HG03432 (cell line): ENCODE data around the gene DHRS12.
A peak's percentile ranks its signal among the peaks of the same experiment; 100 is the strongest.

Experiments used
- ATAC-seq: cut with Tn5 transposase; IDR thresholded peaks from one replicate; pipeline ENCODE4 v1.9.1; 2021; ENCODE audit warnings: mild to moderate bottlenecking, moderate library complexity; ENCODE audit not compliant: unreplicated experiment

DHRS12 gene

GRCh38 chr13:51764184-51765141 lies 39.5 kb downstream of the DHRS12 start:
- ATAC-seq = peak; percentile 90

- ATAC-seq = no peak
Observed at GRCh38 chr13:51763486-51763885, 40.5 kb downstream of the DHRS12 start.

DNA sequence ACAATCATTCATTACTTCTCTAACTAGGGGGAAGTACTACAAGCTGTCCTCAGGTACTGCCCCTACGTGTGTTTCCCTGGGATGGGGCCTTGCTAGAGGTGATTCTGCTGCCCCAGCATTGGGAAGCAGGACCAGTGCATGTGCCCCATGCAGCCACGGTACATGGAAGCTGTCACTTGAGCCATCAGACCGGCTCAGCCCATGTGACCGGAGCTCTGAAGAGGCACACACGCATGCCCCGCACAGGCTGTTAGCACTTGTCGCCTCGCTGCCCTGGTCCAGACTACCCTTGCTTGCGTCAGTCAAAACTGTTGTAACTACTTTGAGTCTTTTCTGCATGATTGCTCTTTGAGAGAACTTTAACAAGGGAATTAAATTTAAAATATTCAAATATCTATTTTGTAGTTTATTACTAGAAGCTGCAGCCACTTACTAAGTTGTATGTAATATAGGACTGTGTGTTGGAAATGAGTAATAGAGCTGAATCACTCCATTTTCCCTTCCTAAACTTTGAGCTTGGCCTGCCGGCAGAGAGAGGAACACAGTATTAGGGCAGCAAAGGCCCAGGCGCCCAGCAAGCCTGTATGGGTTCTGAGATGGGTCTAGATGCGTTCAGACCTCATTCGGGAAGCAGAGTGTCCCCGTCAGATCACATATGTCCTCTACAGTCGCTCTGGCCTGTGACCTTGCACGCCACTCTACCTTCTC lies 42.2 kb downstream of the DHRS12 start:
- no peak for ATAC-seq

GRCh38 chr13:51760592-51760991 lies 43.4 kb downstream of the DHRS12 start:
- ATAC-seq = no peak

DNA sequence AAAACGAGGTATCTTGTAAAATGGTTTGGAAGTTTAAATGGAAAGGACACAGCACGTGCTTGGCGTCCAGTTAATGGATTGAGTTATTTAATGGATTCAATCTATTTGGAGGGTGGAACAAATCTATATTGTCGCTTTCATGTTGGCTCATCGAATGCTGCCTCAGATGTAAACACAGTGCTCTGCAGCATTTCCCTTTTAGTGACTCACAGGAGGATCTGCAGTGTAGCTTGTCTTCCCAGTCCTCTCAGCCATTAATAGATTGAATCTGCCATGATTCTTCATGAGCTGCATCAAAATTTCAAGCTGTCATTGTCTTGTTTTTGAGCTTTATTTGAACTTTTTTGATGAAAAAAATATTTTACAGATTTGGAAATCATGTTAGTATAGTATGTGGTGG lies 44.7 kb downstream of the DHRS12 start:
- ATAC-seq = no peak

DNA sequence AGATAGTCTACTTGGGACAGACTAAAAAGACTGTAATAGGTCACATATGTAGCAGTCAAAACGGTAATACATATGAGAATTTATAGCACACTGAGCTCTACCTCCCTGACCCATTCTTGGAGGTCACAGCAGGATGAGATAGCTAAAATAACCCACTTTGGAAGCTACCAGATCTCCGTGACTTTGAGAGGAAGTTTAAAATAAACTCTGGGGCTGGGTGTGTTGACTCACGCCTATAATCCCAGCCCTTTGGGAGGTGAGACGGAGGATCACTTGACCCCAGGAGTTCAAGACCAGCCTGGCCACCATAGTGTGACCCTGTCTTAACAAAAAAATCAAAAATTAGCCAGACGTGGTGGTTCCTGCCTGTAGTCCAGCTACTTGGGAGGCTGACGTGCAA lies 45.3 kb downstream of the DHRS12 start:
- ATAC-seq = no peak

GRCh38 chr13:51756651-51757050 lies 47.3 kb downstream of the DHRS12 start:
- ATAC-seq = no peak

GRCh38 chr13:51747438-51748434 lies 56.2 kb downstream of the DHRS12 start:
- ATAC-seq = no peak

GRCh38 chr13:51746802-51747201 lies 57.2 kb downstream of the DHRS12 start:
- ATAC-seq = no peak

GRCh38 chr13:51745243-51745642 lies 58.7 kb downstream of the DHRS12 start:
- no peak for ATAC-seq

GRCh38 chr13:51742611-51743010 lies 61.4 kb downstream of the DHRS12 start:
- ATAC-seq = no peak

GRCh38 chr13:51742031-51742430 lies 61.9 kb downstream of the DHRS12 start:
- ATAC-seq = no peak

- no peak for ATAC-seq
Observed at GRCh38 chr13:51740698-51741097, 63.3 kb downstream of the DHRS12 start.

GRCh38 chr13:51739027-51739764 lies 64.8 kb downstream of the DHRS12 start:
- no peak for ATAC-seq

DNA sequence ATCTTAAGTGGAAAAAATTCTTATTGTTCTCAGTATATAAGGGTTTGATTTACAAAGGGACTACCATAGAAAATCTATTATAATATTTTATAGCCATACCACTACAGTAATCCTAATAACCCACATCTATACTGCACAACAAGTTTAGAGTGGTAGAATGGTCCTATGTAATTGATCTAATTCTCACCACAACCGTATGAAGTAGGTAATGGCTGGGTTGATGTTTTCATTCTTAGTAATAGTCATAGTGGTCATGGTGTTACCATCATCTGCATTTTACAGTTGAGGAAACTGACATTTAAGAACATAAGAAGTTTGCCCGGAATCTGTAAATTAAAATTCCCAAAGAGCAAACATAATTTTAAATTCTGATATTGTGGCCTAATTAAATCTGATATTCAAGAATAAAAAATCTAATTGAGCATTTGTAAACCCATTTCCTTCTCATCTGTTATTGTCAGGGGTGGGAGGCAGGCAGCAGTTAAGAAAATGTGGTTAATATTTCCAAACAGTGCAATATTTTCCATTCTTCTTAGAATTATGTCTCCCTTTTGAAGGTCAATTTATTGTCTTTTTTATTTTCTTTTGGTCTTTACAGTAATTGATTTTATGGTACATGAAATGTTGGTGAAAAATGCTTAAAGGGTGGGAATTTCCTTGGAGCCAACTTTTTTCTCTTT lies 65.6 kb downstream of the DHRS12 start:
- no peak for ATAC-seq

DNA sequence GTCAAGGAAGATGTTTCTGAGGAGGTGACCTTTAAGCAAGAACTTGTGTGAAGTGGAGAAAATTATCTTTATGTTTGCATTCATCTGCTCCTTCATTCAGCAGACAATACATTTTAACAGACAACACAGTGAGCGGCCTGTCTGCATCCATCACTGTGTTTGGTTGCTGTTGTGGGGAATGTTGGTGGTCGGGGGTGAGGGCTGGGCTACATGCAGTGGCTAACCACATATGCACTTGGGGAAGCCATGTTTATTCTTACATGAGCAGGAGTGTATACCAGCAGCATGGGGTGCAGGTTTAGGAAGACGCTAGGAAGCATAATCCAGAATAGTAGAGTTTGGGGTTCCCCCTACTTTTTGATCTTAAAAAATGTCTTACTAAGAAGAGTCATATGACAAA lies 66.4 kb downstream of the DHRS12 start:
- no peak for ATAC-seq

- ATAC-seq = no peak
Observed at GRCh38 chr13:51734786-51735185, 69.2 kb downstream of the DHRS12 start.

- ATAC-seq = no peak
Observed at GRCh38 chr13:51733374-51734298, 70.3 kb downstream of the DHRS12 start.

DNA sequence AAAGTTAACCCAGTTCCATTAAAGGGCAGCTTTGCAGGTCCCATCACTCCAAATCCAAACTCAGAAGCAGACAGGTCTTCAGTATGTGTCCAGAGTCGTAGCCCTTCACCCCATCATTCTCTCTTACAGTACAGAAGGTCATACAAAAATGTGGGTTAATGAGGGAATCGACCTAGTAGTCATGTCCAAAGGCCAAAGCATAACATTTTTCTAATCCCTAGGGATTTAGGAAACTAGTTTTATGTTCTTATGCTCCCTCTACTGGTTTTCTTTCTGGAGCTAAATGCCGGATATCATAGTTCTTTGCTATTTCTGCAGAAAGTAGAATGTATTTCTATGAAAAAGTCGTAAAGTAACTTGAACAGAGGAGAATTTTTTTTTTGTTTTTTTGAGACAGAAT lies 72.2 kb downstream of the DHRS12 start:
- ATAC-seq = no peak
